ENCODE data around the gene BMP10.

Gene BMP10

GRCh38 chr2:68889500-68889899 is 18.3 kb upstream of the BMP10 start:
- no peak for DNase-seq

- no peak for DNase-seq
These were observed 17.8 kb upstream of the BMP10 start for GRCh38 chr2:68889021-68889420.

- no peak for DNase-seq
These were observed 17.0 kb upstream of the BMP10 start for GRCh38 chr2:68888038-68888704.

GRCh38 chr2:68885811-68886075 is 14.5 kb upstream of the BMP10 start:
- no peak for DNase-seq

- DNase-seq, result no peak
These were observed 14.0 kb upstream of the BMP10 start for GRCh38 chr2:68885074-68885810.

- DNase-seq, result no peak
These were observed 9.0 kb upstream of the BMP10 start for GRCh38 chr2:68880213-68880612.

GRCh38 chr2:68879296-68879695 is 8.1 kb upstream of the BMP10 start:
- DNase-seq, result no peak

GRCh38 chr2:68878753-68879152 is 7.6 kb upstream of the BMP10 start:
- DNase-seq, result no peak

- DNase-seq, result no peak
These were observed 7.0 kb upstream of the BMP10 start for GRCh38 chr2:68878071-68878711.

- no peak for DNase-seq
These were observed 6.0 kb upstream of the BMP10 start for GRCh38 chr2:68877079-68877772.

- no peak for DNase-seq
These were observed 982 bp downstream of the BMP10 start for GRCh38 chr2:68870215-68870614.

GRCh38 chr2:68865108-68865507 is 6.1 kb downstream of the BMP10 start:
- DNase-seq, result no peak

GRCh38 chr2:68863996-68864395 is 7.2 kb downstream of the BMP10 start:
- DNase-seq, result no peak

GRCh38 chr2:68862889-68863288 is 8.3 kb downstream of the BMP10 start:
- DNase-seq, result no peak

- no peak for DNase-seq
These were observed 9.9 kb downstream of the BMP10 start for GRCh38 chr2:68861330-68861729.

- DNase-seq, result no peak
These were observed 11.1 kb downstream of the BMP10 start for GRCh38 chr2:68860111-68860510.

GRCh38 chr2:68857855-68858456 is 13.2 kb downstream of the BMP10 start:
- DNase-seq, result no peak

- DNase-seq, result no peak
These were observed 13.9 kb downstream of the BMP10 start for GRCh38 chr2:68857202-68857845.

GRCh38 chr2:68855550-68855949 is 15.6 kb downstream of the BMP10 start:
- no peak for DNase-seq

- no peak for DNase-seq
These were observed 16.7 kb downstream of the BMP10 start for GRCh38 chr2:68854476-68854875.

GRCh38 chr2:68853915-68854314 is 17.3 kb downstream of the BMP10 start:
- no peak for DNase-seq

GRCh38 chr2:68853035-68853434 is 18.2 kb downstream of the BMP10 start:
- no peak for DNase-seq

- no peak for DNase-seq
These were observed 20.7 kb downstream of the BMP10 start for GRCh38 chr2:68850524-68850923.

All from activated effector memory CD4-positive, alpha-beta T cell treated with Interleukin-2 at 50 U/mL for 16 hours (primary cell).